ENCODE measurements around the gene CREBRF. TPM values are rescaled to one million over a fixed set of nuclear protein-coding genes. Genes with fewer than 3 reads are reported as not detected.

CREBRF gene
- total and polyA plus RNA-seq, 2 donors = 12.8 to 16.7 TPM

GRCh38 chr5:173090639-173091038, 34.5 kb downstream of the CREBRF start:
- no peaks in the 10 kb centered on the region for H3K27me3 ChIP-seq (ENCODE audit: control insufficient read depth in 2 of 2, insufficient read depth in 1 of 2, low read length in 1 of 2)
- no peaks in the 10 kb centered on the region for H3K4me1 ChIP-seq (ENCODE audit: control insufficient read depth in 2 of 2, insufficient read depth in 2 of 2, low read length in 2 of 2)
- no peak for DNase-seq (ENCODE audit: low read depth in 6 of 9, low spot score in 9 of 9)
- H3K36me3 ChIP-seq (ENCODE audit: control insufficient read depth in 2 of 2, insufficient read depth in 2 of 2, low read length in 1 of 2) = peaks cover 16 to 23% of the 10 kb centered on the region in 2 donors
- no peak overlapping the region for H3K4me3 ChIP-seq (ENCODE audit: low read length in 2 of 2)
- H3K9me3 ChIP-seq (ENCODE audit: control insufficient read depth in 2 of 2, insufficient read depth in 1 of 2, low read length in 1 of 2) = no peaks in the 10 kb centered on the region
- WGBS = 100% methylated on average over 2 of the region's 2 CpGs
- no peak overlapping the region for H3K27ac ChIP-seq (ENCODE audit: low read depth in 1 of 2, low read length in 1 of 2)

- 98% methylated on average over 5 of the region's 5 CpGs for WGBS
- Histone ChIP-seq H3K27me3 (ENCODE audit: control insufficient read depth in 2 of 2, insufficient read depth in 1 of 2, low read length in 1 of 2) (no peaks in the 10 kb centered on the region), H3K27ac (ENCODE audit: low read depth in 1 of 2, low read length in 1 of 2) (no peak overlapping the region), H3K36me3 (ENCODE audit: control insufficient read depth in 2 of 2, insufficient read depth in 2 of 2, low read length in 1 of 2) (peaks cover 13 to 14% of the 10 kb centered on the region in 2 donors), H3K9me3 (ENCODE audit: control insufficient read depth in 2 of 2, insufficient read depth in 1 of 2, low read length in 1 of 2) (no peaks in the 10 kb centered on the region), H3K4me3 (ENCODE audit: low read length in 2 of 2) (no peak overlapping the region), H3K4me1 (ENCODE audit: control insufficient read depth in 2 of 2, insufficient read depth in 2 of 2, low read length in 2 of 2) (no peaks in the 10 kb centered on the region)
- DNase-seq (ENCODE audit: low read depth in 6 of 9, low spot score in 9 of 9) = no peak
Measured at GRCh38 chr5:173091981-173092380, 35.8 kb downstream of the CREBRF start.

- no peaks in the 10 kb centered on the region for H3K9me3 ChIP-seq (ENCODE audit: control insufficient read depth in 2 of 2, insufficient read depth in 1 of 2, low read length in 1 of 2)
- WGBS = 96% methylated on average over 4 of the region's 4 CpGs
- no peaks in the 10 kb centered on the region for H3K27me3 ChIP-seq (ENCODE audit: control insufficient read depth in 2 of 2, insufficient read depth in 1 of 2, low read length in 1 of 2)
- no peaks in the 10 kb centered on the region for H3K4me1 ChIP-seq (ENCODE audit: control insufficient read depth in 2 of 2, insufficient read depth in 2 of 2, low read length in 2 of 2)
- no peak overlapping the region for H3K4me3 ChIP-seq (ENCODE audit: low read length in 2 of 2)
- peaks cover 5 to 12% of the 10 kb centered on the region in 2 donors for H3K36me3 ChIP-seq (ENCODE audit: control insufficient read depth in 2 of 2, insufficient read depth in 2 of 2, low read length in 1 of 2)
- no peak overlapping the region for H3K27ac ChIP-seq (ENCODE audit: low read depth in 1 of 2, low read length in 1 of 2)
- DNase-seq (ENCODE audit: low read depth in 6 of 9, low spot score in 9 of 9) = no peak
Measured at GRCh38 chr5:173093606-173094005, 37.5 kb downstream of the CREBRF start.

- Histone ChIP-seq H3K27ac (ENCODE audit: low read depth in 1 of 2, low read length in 1 of 2) (no peak overlapping the region), H3K27me3 (ENCODE audit: control insufficient read depth in 2 of 2, insufficient read depth in 1 of 2, low read length in 1 of 2) (no peaks in the 10 kb centered on the region), H3K4me3 (ENCODE audit: low read length in 2 of 2) (no peak overlapping the region), H3K36me3 (ENCODE audit: control insufficient read depth in 2 of 2, insufficient read depth in 2 of 2, low read length in 1 of 2) (peaks cover 5 to 12% of the 10 kb centered on the region in 2 donors), H3K9me3 (ENCODE audit: control insufficient read depth in 2 of 2, insufficient read depth in 1 of 2, low read length in 1 of 2) (no peaks in the 10 kb centered on the region), H3K4me1 (ENCODE audit: control insufficient read depth in 2 of 2, insufficient read depth in 2 of 2, low read length in 2 of 2) (no peaks in the 10 kb centered on the region)
- 95% methylated on average over 4 of the region's 4 CpGs for WGBS
- DNase-seq (ENCODE audit: low read depth in 6 of 9, low spot score in 9 of 9) = no peak
Measured at GRCh38 chr5:173094012-173094661, 38.0 kb downstream of the CREBRF start.

- DNase-seq (ENCODE audit: low read depth in 6 of 9, low spot score in 9 of 9) = no peak
- Histone ChIP-seq H3K4me1 (ENCODE audit: control insufficient read depth in 2 of 2, insufficient read depth in 2 of 2, low read length in 2 of 2) (no peaks in the 10 kb centered on the region), H3K27me3 (ENCODE audit: control insufficient read depth in 2 of 2, insufficient read depth in 1 of 2, low read length in 1 of 2) (no peaks in the 10 kb centered on the region)
Measured at GRCh38 chr5:173098787-173099186, 42.6 kb downstream of the CREBRF start.

GRCh38 chr5:173099461-173099860, 43.3 kb downstream of the CREBRF start:
- H3K27ac ChIP-seq (ENCODE audit: low read depth in 1 of 2, low read length in 1 of 2) = no peak overlapping the region
- WGBS = 52% methylated on average over 1 of the region's 1 CpG

More at GRCh38 chr5:173098787-173099186, 42.6 kb downstream of the CREBRF start:
- Histone ChIP-seq H3K27ac (ENCODE audit: low read depth in 1 of 2, low read length in 1 of 2) (no peak overlapping the region), H3K4me3 (ENCODE audit: low read length in 2 of 2) (no peak overlapping the region), H3K36me3 (ENCODE audit: control insufficient read depth in 2 of 2, insufficient read depth in 2 of 2, low read length in 1 of 2) (peaks cover 2 to 4% of the 10 kb centered on the region in 2 donors), H3K9me3 (ENCODE audit: control insufficient read depth in 2 of 2, insufficient read depth in 1 of 2, low read length in 1 of 2) (peaks cover 0 to 9% of the 10 kb centered on the region in 2 donors)

GRCh38 chr5:173101245-173101644, 45.1 kb downstream of the CREBRF start:
- H3K27ac ChIP-seq (ENCODE audit: low read depth in 1 of 2, low read length in 1 of 2) = no peak overlapping the region
- H3K36me3 ChIP-seq (ENCODE audit: control insufficient read depth in 2 of 2, insufficient read depth in 2 of 2, low read length in 1 of 2) = peaks cover 2 to 4% of the 10 kb centered on the region in 2 donors
- 97% methylated on average over 2 of the region's 2 CpGs for WGBS
- H3K27me3 ChIP-seq (ENCODE audit: control insufficient read depth in 2 of 2, insufficient read depth in 1 of 2, low read length in 1 of 2) = no peaks in the 10 kb centered on the region
- H3K4me3 ChIP-seq (ENCODE audit: low read length in 2 of 2) = no peak overlapping the region
- no peak for DNase-seq (ENCODE audit: low read depth in 6 of 9, low spot score in 9 of 9)
- H3K9me3 ChIP-seq (ENCODE audit: control insufficient read depth in 2 of 2, insufficient read depth in 1 of 2, low read length in 1 of 2) = peaks cover 0 to 9% of the 10 kb centered on the region in 2 donors
- H3K4me1 ChIP-seq (ENCODE audit: control insufficient read depth in 2 of 2, insufficient read depth in 2 of 2, low read length in 2 of 2) = no peaks in the 10 kb centered on the region

More at GRCh38 chr5:173099461-173099860, 43.3 kb downstream of the CREBRF start:
- peak in 1 of 9 donors; percentile 28 for DNase-seq (ENCODE audit: low read depth in 6 of 9, low spot score in 9 of 9)
- peaks cover 0 to 9% of the 10 kb centered on the region in 2 donors for H3K9me3 ChIP-seq (ENCODE audit: control insufficient read depth in 2 of 2, insufficient read depth in 1 of 2, low read length in 1 of 2)
- no peak overlapping the region for H3K4me3 ChIP-seq (ENCODE audit: low read length in 2 of 2)
- H3K36me3 ChIP-seq (ENCODE audit: control insufficient read depth in 2 of 2, insufficient read depth in 2 of 2, low read length in 1 of 2) = peaks cover 2 to 4% of the 10 kb centered on the region in 2 donors
- no peaks in the 10 kb centered on the region for H3K27me3 ChIP-seq (ENCODE audit: control insufficient read depth in 2 of 2, insufficient read depth in 1 of 2, low read length in 1 of 2)
- no peaks in the 10 kb centered on the region for H3K4me1 ChIP-seq (ENCODE audit: control insufficient read depth in 2 of 2, insufficient read depth in 2 of 2, low read length in 2 of 2)

GRCh38 chr5:173103411-173103810, 47.3 kb downstream of the CREBRF start:
- DNase-seq (ENCODE audit: low read depth in 6 of 9, low spot score in 9 of 9) = no peak
- H3K27me3 ChIP-seq (ENCODE audit: control insufficient read depth in 2 of 2, insufficient read depth in 1 of 2, low read length in 1 of 2) = no peaks in the 10 kb centered on the region
- H3K4me3 ChIP-seq (ENCODE audit: low read length in 2 of 2) = no peak overlapping the region
- H3K4me1 ChIP-seq (ENCODE audit: control insufficient read depth in 2 of 2, insufficient read depth in 2 of 2, low read length in 2 of 2) = no peaks in the 10 kb centered on the region
- 98% methylated on average over 1 of the region's 1 CpG for WGBS
- H3K36me3 ChIP-seq (ENCODE audit: control insufficient read depth in 2 of 2, insufficient read depth in 2 of 2, low read length in 1 of 2) = peaks cover 2 to 4% of the 10 kb centered on the region in 2 donors
- no peak overlapping the region for H3K27ac ChIP-seq (ENCODE audit: low read depth in 1 of 2, low read length in 1 of 2)
- peaks cover 0 to 9% of the 10 kb centered on the region in 2 donors for H3K9me3 ChIP-seq (ENCODE audit: control insufficient read depth in 2 of 2, insufficient read depth in 1 of 2, low read length in 1 of 2)

GRCh38 chr5:173108914-173109313, 52.8 kb downstream of the CREBRF start:
- H3K27ac ChIP-seq (ENCODE audit: low read depth in 1 of 2, low read length in 1 of 2) = no peak overlapping the region
- WGBS = 73% methylated on average over 3 of the region's 3 CpGs

More at GRCh38 chr5:173108914-173109313, 52.8 kb downstream of the CREBRF start:
- Histone ChIP-seq H3K4me3 (ENCODE audit: low read length in 2 of 2) (no peak overlapping the region), H3K4me1 (ENCODE audit: control insufficient read depth in 2 of 2, insufficient read depth in 2 of 2, low read length in 2 of 2) (no peaks in the 10 kb centered on the region), H3K36me3 (ENCODE audit: control insufficient read depth in 2 of 2, insufficient read depth in 2 of 2, low read length in 1 of 2) (peaks cover 18 to 39% of the 10 kb centered on the region in 2 donors), H3K27me3 (ENCODE audit: control insufficient read depth in 2 of 2, insufficient read depth in 1 of 2, low read length in 1 of 2) (no peaks in the 10 kb centered on the region), H3K9me3 (ENCODE audit: control insufficient read depth in 2 of 2, insufficient read depth in 1 of 2, low read length in 1 of 2) (no peaks in the 10 kb centered on the region)
- DNase-seq (ENCODE audit: low read depth in 6 of 9, low spot score in 9 of 9) = no peak
